Hepatocyte (in vitro differentiated cells): ENCODE results near the gene LDLRAD4. TPM values are rescaled to one million over a fixed set of nuclear protein-coding genes. Genes with fewer than 3 reads are reported as not detected.

Experiments used
- DNase-seq: peaks from one replicate; pipeline ENCODE4 v3.0.0-alpha.2; 2016; ENCODE audit warnings: low spot score
- H2AFZ ChIP-seq: fragments of 200-600 bp; sonication (generic); 2 replicates; pipeline ENCODE4 v1.6.0; 2016; ENCODE audit warnings: antibody characterized with exemption, mild to moderate bottlenecking
- H3K27ac ChIP-seq: fragments of 200-600 bp; sonication (generic); 2 replicates; pipeline ENCODE4 v1.5.1; 2016; ENCODE audit warnings: mild to moderate bottlenecking
- H3K27me3 ChIP-seq: fragments of 200-600 bp; sonication (generic); 2 replicates; pipeline ENCODE4 v1.6.1; 2016
- H3K36me3 ChIP-seq: fragments of 200-600 bp; sonication (generic); replicated peaks from 2 replicates; pipeline ENCODE4 v1.5.1; 2016; ENCODE audit warnings: low read depth; ENCODE audit not compliant: insufficient read depth
- H3K4me1 ChIP-seq: fragments of 200-600 bp; sonication (generic); 2 replicates; pipeline ENCODE4 v1.5.1; 2016; ENCODE audit warnings: mild to moderate bottlenecking, moderate library complexity; ENCODE audit not compliant: insufficient read depth
- H3K4me2 ChIP-seq: fragments of 200-600 bp; sonication (generic); 2 replicates; pipeline ENCODE4 v1.6.0; 2016
- H3K4me3 ChIP-seq: fragments of 200-600 bp; sonication (generic); 2 replicates; pipeline ENCODE4 v1.5.1; 2016; ENCODE audit warnings: mild to moderate bottlenecking
- H3K79me2 ChIP-seq: fragments of 200-600 bp; sonication (generic); 2 replicates; pipeline ENCODE4 v1.6.0; 2017; ENCODE audit warnings: mild to moderate bottlenecking
- H3K9me2 ChIP-seq: fragments of 200-600 bp; sonication (generic); replicated peaks from 2 replicates; pipeline ENCODE4 v1.6.0; 2017; ENCODE audit warnings: mild to moderate bottlenecking; ENCODE audit not compliant: insufficient read depth
- H3K9me3 ChIP-seq: fragments of 200-600 bp; sonication (generic); 2 replicates; pipeline ENCODE4 v1.5.1; 2016; ENCODE audit warnings: low read depth, mild to moderate bottlenecking
- H4K20me1 ChIP-seq: fragments of 200-600 bp; sonication (generic); 2 replicates; pipeline ENCODE4 v1.6.0; 2016; ENCODE audit warnings: mild to moderate bottlenecking; ENCODE audit not compliant: insufficient read depth, poor library complexity, severe bottlenecking
- EZH2 ChIP-seq: fragments of 200-600 bp; sonication (generic); IDR thresholded peaks from 2 replicates; pipeline ENCODE4 v1.6.1; 2016; ENCODE audit warnings: antibody characterized with exemption, mild to moderate bottlenecking, borderline replicate concordance
- EZH2phosphoT487 ChIP-seq: fragments of 200-600 bp; sonication (generic); IDR thresholded peaks from one replicate; pipeline ENCODE4 v1.6.1; 2018; ENCODE audit warnings: antibody characterized with exemption, mild to moderate bottlenecking, low read depth, moderate library complexity; ENCODE audit not compliant: unreplicated experiment, severe bottlenecking
- WGBS: methylation state at CpG from one replicate; pipeline ENCODE4 v1.1.6; 2016; ENCODE audit warnings: low lambda C conversion rate; ENCODE audit errors: missing lambda C conversion rate; 5-methylcytosine and 5-hydroxymethylcytosine counted together
- polyA plus RNA-seq: library from polyadenylated mRNA; unstranded; fragments of >200 nt; fragmentation: Nextera tagmentation; extraction: Ambion mirVana; gene quantifications from 2 replicates; pipeline ENCODE4 v1.2.1, GENCODE V29; 2016
- total RNA-seq: library from RNA; depleted of rRNA; stranded (reverse); fragments of >200 nt; gene quantifications from 2 replicates; pipeline ENCODE4 v1.2.3, GENCODE V29; 2014
- TF ChIP-seq, protein P1 (sequence below): fragments of 200-600 bp; sonication (generic); IDR thresholded peaks from 2 replicates; pipeline ENCODE4 v1.5.1; 2016; ENCODE audit warnings: antibody characterized with exemption, mild to moderate bottlenecking; ENCODE audit not compliant: poor library complexity

Gene LDLRAD4
- total and polyA plus RNA-seq, 2 experiments from 2014 or later, result 15.1 to 29.0 TPM

- H4K20me1 ChIP-seq, result peaks cover 8% of the 10 kb centered on the region
- WGBS, result 93% methylated on average over 31 of the region's 31 CpGs
- H3K9me3 ChIP-seq, result no peaks in the 10 kb centered on the region
- no peak for DNase-seq
- no peak for TF ChIP-seq EZH2phosphoT487
- TF ChIP-seq, protein P1, sequence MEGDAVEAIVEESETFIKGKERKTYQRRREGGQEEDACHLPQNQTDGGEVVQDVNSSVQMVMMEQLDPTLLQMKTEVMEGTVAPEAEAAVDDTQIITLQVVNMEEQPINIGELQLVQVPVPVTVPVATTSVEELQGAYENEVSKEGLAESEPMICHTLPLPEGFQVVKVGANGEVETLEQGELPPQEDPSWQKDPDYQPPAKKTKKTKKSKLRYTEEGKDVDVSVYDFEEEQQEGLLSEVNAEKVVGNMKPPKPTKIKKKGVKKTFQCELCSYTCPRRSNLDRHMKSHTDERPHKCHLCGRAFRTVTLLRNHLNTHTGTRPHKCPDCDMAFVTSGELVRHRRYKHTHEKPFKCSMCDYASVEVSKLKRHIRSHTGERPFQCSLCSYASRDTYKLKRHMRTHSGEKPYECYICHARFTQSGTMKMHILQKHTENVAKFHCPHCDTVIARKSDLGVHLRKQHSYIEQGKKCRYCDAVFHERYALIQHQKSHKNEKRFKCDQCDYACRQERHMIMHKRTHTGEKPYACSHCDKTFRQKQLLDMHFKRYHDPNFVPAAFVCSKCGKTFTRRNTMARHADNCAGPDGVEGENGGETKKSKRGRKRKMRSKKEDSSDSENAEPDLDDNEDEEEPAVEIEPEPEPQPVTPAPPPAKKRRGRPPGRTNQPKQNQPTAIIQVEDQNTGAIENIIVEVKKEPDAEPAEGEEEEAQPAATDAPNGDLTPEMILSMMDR, result no peak
- TF ChIP-seq EZH2, result no peak
- no peak overlapping the region for H2AFZ ChIP-seq
- H3K4me3 ChIP-seq, result no peak overlapping the region
- H3K4me1 ChIP-seq, result peaks cover 4% of the 10 kb centered on the region
- no peak overlapping the region for H3K4me2 ChIP-seq
- H3K36me3 ChIP-seq, result no peaks in the 10 kb centered on the region
- no peaks in the 10 kb centered on the region for H3K27me3 ChIP-seq
- H3K9me2 ChIP-seq, result no peaks in the 10 kb centered on the region
- H3K79me2 ChIP-seq, result peaks cover 8% of the 10 kb centered on the region
- no peak overlapping the region for H3K27ac ChIP-seq
Observed at GRCh38 chr18:13241083-13241892, 22.7 kb downstream of the LDLRAD4 start.

DNA sequence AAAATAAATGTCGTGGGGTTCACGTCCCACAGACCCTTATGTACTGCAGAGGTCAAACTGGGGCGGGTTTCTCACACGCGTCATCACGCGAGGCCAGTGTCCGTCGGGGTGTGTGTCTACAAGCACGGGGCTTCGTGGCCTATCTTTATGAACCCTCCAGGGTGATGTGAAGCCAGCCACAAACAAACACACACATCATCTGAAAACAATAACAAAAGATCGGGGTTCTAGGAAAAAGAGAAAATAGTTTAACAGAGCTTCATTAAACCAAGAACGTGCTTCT, 23.3 kb downstream of the LDLRAD4 start:
- WGBS, result 93% methylated on average over 13 of the region's 13 CpGs

GRCh38 chr18:13242797-13243196, 24.2 kb downstream of the LDLRAD4 start:
- no peaks in the 10 kb centered on the region for H3K79me2 ChIP-seq
- DNase-seq, result no peak
- H3K9me2 ChIP-seq, result no peaks in the 10 kb centered on the region
- H4K20me1 ChIP-seq, result no peaks in the 10 kb centered on the region
- WGBS, result 92% methylated on average over 5 of the region's 5 CpGs
- H3K4me1 ChIP-seq, result peaks cover 4% of the 10 kb centered on the region
- no peak overlapping the region for H3K27ac ChIP-seq
- H3K4me3 ChIP-seq, result no peak overlapping the region
- no peak overlapping the region for H3K4me2 ChIP-seq
- TF ChIP-seq EZH2, result no peak
- H3K27me3 ChIP-seq, result no peaks in the 10 kb centered on the region
- no peaks in the 10 kb centered on the region for H3K9me3 ChIP-seq
- no peaks in the 10 kb centered on the region for H3K36me3 ChIP-seq
- no peak overlapping the region for H2AFZ ChIP-seq

More for the DNA sequence above, 23.3 kb downstream of the LDLRAD4 start:
- Histone ChIP-seq H3K4me3 (no peak overlapping the region), H3K9me3 (no peaks in the 10 kb centered on the region), H3K79me2 (peaks cover 6% of the 10 kb centered on the region), H3K4me2 (no peak overlapping the region), H4K20me1 (peaks cover 8% of the 10 kb centered on the region), H2AFZ (no peak overlapping the region), H3K4me1 (peaks cover 4% of the 10 kb centered on the region), H3K36me3 (no peaks in the 10 kb centered on the region), H3K9me2 (no peaks in the 10 kb centered on the region), H3K27ac (no peak overlapping the region), H3K27me3 (no peaks in the 10 kb centered on the region)
- no peak for DNase-seq
- TF ChIP-seq EZH2phosphoT487 (no peak), EZH2 (no peak)
- TF ChIP-seq, protein P1, result no peak

DNA sequence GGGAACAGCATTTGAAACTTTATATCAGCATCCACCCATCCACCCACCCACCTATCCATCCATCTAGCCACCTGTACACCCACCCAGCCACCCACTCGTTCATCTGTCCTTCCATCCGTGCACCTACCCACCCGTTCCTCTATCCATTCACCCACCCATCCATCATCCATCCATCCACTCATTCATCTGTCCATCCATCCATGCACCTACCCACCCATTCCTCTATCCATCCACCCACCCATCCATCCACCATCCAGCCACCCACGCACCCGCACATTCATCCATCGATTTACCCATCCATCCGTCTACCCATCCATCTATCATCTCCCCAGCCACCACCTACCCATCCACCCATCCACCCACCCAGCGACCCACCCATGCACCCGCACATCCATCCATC, 24.8 kb downstream of the LDLRAD4 start:
- TF ChIP-seq EZH2phosphoT487 (no peak), EZH2 (no peak)
- TF ChIP-seq, protein P1, result no peak
- Histone ChIP-seq H3K27ac (no peak overlapping the region), H3K4me2 (no peak overlapping the region), H3K4me3 (no peak overlapping the region), H4K20me1 (no peaks in the 10 kb centered on the region), H3K9me2 (no peaks in the 10 kb centered on the region), H3K36me3 (no peaks in the 10 kb centered on the region), H3K79me2 (no peaks in the 10 kb centered on the region), H2AFZ (no peak overlapping the region), H3K9me3 (no peaks in the 10 kb centered on the region), H3K4me1 (peaks cover 4% of the 10 kb centered on the region), H3K27me3 (no peaks in the 10 kb centered on the region)
- WGBS, result 90% methylated on average over 3 of the region's 9 CpGs
- no peak for DNase-seq
